GM04504 (cell line): ENCODE measurements around the gene CAPN14.
"Not testable (repeated sequence)": the region's sequence is repeated elsewhere in the genome, so short reads cannot be mapped to it uniquely, and the experiment has no call there.

ENCODE experiments used
- DNase-seq: peaks from one replicate; pipeline ENCODE4 v3.0.0-alpha.2; 2012; ENCODE audit warnings: low read depth

Gene CAPN14

DNA sequence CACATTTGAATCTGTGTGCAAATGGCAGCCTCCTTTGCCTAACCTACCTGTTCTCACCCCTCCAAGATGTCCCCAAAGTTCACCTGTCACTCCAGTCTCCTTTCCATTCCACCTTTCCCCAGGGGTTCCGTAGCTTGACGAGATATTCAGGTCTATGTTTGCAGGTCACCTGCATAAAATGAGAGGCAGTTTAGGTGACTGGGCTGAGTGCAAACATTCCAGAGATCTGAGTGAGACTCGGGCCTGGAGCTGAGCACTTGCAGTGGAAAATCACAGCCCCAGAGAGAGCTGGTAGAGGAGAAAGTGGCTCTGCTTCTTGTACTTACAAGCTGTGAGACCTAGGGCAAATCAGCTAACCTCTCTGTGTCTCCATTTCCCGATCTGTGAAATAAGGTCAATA lies 20.1 kb downstream of the CAPN14 start:
- no peak for DNase-seq

DNA sequence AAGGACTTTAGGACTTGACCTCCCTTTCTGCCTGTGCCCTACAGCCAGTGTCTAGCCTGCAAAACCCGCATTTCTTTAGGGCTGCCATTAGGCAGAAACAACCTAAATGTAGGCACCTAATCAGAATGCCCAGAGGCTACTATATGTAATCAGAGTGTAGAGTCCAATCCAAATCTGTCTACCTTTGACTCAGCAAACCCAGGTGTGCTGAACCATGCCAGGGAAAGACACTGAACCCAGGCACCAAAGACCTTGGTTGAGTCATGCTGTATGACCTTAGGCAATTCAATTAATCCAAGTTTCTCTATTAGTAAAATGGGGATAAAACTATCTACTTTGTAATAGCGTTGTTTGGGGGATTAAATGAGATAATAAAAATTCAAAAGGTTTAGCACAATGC lies 20.7 kb downstream of the CAPN14 start:
- DNase-seq, result no peak

DNA sequence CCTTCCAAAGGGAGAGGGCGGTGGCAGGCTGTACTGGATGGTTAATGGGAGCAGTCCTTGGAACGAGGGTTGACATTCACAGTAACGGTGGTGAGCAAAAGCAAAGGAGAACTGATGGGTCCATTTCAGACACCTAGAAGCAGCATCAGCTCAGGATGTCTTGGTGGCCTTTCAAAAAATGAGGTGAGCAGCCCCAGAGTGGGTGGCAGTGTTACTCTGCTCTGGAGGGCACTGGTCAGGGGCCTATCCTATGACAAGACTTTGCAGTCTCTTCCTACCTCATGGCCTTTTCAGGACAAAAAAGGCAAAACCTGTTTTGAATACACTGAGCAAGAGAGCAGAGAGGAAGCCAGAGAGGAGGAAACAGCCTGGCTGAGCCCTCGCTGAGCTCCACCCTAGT lies 23.5 kb downstream of the CAPN14 start:
- no peak for DNase-seq

DNA sequence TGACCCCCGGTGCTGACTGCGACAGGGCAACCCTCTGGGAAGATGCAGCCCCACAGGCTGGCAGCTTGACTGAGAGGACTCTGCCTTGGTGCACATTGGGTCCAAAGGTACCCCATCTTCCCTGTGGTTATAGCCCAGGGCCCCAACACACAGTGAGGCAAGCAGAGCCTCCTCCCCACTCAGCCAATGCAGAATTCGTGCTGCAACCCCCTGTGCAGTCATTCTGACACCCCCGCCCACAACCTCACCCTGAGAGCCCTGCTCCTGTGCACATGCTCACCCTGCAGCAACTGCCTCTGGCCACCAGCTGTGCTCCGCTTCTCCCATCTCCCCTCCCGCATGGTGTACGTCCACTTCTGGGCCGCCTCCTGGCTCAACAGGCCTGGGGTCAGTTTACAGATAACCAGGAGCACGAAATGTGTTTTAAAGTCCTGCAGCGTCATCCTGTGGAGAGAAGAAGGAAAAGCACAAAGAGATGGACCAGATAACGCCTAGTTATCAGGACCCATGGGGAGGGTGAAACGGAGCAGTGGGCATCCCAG lies 24.4 kb downstream of the CAPN14 start:
- no peak for DNase-seq

DNA sequence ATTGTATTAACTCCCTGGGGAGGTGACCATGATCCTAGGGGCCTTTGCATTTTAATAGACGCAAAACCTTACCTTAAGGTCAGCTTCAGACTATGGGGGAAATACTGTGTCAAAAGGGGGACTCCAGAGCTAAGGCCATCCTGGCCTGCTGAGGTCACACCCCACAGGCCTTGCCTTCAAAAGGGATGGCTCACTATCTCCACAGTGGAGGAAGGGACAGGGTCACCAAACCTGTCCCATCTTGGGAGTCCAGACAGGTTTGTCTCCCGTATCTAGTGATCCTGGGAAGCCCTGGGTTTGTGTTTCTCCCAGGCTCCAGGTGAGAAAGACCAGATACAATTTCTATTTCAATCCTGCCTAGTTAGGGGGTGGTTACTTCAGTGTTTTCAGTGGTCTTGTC lies 24.9 kb downstream of the CAPN14 start:
- DNase-seq, result no peak

DNA sequence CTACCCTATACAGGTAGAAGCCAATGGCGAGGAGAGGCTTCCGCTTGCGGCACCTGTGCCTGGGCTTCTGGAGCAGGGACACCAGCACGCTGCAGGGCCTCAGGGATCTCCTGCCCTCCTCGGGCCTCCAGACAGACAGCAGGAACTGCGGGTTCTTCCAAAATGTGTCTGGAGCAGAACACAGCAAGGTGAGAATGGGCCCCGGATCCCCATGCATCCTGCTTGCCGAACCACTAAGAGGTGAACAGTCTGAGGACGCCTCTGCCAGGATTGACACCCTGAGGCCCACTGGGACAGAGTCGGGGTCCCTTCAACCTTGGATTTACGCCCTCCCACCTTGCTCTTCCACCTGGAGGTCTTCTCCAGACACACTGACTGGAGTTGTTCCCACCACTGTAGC lies 25.4 kb downstream of the CAPN14 start:
- DNase-seq, result no peak

DNA sequence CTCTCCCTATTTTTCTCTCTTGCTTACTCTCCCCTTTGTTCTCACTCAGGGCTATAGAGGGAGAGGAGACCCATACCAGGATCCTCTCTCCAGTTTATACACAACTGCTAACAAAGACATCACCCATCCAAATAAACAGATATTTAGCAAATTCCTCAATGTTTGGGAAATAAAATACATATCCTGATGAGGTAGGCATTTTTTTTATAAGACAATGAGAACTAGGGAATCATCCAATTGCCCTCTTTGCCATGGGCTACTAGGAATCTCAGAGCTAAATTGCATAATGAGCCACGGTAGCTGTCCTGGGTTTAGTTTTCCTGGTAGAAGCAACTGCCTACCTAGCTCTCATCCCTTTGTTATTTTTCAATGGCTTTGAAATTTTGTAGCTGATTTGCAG lies 27.1 kb downstream of the CAPN14 start:
- DNase-seq, result no peak

DNA sequence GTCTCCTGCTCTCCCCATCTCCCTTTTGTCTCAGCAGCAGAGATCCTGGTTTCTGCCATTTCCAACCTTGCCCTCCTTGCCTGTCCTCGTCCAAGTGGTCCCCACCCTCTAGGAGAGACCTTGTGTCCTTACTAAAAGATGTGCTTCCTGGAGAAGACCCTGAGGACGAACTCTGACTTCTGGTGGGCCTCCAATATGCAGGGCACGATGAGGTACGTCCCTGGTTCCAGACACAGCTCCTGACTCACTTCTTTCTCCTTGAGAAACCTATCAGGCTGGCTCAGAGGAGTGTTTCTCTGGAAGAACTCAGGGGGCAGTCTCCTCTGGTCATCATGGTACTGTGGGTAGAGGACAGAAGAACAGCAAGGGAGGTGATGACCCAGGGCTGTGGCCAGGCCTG lies 28.2 kb downstream of the CAPN14 start:
- no peak for DNase-seq

DNA sequence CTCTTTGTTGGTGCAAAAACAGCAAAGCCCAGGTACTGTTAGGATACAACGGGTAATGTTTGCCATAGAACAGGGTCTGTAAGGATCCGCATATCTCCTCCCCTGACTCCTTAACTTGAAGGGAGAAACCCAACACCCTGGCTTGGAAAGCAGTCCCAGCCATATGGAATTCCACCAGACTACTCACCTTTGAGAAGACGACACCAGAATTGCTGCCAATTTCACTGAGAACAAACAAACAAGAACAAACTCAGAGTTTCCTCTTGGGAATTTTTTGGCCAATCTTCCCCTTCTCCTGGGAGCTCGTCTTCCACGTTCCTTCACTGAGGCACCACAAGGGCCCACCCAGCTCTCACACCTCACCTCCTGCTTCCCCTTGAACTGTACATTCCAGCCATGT lies 29.2 kb downstream of the CAPN14 start:
- no peak for DNase-seq

DNA sequence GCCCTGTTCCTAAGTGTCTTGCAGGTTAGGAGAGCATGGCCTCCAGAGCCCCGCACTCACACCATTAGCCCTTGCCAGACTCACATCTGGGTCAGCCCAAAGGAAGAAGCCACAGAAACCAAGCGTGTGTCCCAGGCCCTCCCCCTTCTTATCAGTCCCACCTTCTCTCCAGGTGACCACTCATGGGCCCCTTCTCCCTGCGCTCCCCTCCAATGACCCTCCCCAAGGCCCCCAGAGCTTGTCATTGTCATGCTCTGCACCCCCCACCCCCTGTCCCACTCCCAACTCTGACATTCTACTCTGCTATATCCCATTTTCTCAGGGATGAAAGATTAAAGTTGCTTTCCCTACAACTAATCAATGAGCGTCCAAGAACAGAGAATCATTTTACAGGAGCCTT lies 30.1 kb downstream of the CAPN14 start:
- DNase-seq, result no peak

DNA sequence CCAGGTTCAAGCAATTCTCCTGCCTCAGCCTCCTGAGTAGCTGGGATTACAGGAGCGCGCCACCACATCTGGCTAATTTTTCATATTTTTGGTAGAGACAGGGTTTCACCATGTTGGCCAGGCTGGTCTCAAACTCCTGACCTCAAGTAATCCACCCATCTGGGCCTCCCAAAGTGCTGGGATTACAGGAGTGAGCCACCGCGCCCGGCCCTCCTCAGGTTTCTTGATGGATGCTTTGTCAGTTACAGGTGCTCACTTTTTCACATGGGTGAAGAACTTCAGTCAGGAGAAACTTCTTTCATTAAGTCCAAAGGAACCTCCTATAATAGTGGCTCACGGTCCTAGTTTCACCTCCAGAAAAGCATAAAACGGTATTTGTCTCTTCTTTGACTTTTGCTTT lies 33.3 kb downstream of the CAPN14 start:
- DNase-seq, result not testable (repeated sequence)

DNA sequence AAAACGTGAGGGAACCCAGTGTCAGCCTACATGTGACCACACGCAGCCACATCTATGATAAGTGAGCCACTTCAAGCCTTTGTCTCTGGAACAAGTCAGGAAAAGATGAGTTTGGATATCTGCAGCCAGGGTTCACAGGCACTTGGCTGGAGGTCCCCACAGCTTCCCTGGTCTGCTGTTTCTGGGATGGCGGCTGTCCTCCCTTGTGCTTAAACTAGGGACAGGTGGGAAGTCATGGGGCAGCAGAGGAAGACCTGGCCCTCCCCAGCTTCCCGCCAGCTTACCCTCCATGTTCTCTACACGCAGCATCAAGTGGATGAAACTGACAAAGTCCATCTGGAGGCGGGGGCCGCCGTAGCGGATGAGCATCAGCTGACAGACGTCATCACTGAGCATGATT lies 40.6 kb downstream of the CAPN14 start:
- DNase-seq, result no peak

DNA sequence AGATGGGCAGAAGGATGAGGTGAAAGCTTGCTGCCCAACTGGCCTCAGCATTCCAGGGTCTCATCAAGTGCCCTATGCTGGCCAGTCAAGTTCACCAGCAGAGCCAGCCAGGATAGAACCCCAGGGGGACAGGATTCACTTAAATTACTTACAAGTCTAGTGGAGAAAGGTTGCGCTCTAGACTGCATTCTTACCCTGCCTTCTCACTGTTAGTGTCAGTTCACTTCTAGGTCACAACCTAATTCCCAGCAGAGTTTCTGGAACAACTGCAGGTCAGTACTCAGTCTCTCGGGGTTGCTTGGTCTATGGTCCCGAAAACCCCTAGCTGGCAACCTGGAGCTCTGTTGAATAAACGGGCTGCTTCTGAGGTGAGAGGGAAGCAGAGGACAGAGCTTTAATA lies 46.2 kb downstream of the CAPN14 start:
- DNase-seq, result no peak

DNA sequence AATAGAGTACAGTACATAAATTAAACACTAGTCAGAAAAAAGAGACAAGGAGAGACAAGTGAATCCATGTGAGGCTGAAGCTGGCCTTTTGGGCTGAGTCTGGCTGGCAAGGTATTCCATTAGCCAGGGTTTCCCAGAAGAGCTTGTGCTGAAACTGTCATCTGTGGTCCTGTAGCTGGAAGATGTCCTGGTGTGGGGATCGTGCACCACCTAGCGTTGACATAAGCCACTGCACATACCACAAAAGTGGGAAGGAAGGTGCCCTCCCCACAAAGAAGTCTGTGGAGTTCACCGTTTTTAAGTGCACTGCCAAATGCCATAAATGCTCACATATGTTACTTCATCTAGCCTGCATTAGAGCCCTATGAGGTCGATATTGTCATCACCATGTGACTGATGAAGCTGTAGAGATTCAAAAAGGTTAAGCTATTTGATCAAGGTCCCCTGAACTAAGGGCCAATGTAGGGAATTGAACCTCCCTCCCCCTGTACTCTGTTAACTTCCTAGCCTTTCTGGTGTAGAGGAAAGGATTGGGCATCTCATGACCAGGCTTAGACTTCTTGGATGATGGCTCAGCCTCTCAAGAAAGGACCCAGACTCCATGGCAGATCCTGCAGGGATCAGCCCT lies 47.1 kb downstream of the CAPN14 start:
- DNase-seq, result peak; percentile 40

DNA sequence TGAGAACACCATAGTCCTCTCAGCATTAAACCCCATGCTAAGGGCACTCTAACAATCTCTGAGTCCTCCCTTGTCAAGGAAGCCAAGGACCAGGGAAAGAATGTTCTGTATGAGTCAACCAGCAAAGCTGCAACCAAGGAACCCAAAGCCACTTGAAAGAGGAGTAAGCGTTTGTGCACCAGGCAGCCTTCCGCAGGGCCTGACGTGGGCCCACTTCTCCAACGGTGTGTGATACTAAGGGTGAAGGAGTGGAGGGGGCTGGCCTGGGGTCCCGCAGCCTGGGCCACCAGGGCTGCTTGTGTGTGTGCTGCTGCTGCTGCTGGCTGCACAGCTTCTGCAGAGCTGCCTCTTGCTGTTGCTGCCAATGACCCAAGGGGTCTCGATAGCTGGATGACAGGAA lies 49.0 kb downstream of the CAPN14 start:
- DNase-seq, result no peak

DNA sequence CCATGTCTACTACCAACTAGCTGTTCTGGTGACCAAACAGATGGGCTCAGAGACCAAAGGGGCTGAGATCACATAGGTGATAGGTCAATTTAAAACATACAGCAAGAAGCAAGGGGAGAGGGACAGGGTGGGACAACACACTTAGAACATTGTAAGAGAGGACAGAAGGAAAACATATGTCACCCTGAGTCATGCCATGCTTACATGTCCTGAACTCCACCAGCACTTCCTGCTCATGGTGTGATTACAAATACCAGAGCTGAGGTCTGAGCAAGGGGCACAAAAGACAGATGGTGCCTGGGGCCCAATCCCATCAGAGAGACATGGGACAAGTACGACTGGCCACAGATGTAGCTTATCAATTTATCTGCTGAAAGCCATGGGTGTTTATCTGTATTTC lies 50.4 kb downstream of the CAPN14 start:
- DNase-seq, result no peak

DNA sequence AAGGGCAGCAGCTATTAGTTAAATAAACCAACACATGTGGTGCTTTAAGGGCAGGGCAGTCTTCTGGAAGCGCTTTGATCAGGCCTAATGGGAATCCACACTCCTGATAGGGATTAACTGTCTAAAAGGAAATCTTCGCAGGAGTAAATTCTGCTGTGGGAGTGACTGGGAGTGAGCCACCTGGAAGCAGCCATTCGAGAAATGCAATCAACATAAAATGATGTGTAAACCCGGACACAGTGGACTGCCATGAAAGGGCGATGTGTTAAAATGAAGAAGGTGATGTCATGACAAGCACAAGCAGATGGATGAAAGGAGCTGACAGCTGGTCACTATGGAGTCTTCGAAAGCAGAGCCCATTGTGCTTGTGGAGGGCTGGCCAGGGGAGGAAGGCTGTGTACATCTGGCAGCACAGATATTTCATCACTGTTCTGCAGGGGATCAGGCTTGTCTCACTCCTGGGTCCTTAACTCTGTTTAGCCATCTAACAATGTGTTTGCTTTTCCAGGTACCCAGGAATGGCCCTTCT lies 54.2 kb downstream of the CAPN14 start:
- no peak for DNase-seq

DNA sequence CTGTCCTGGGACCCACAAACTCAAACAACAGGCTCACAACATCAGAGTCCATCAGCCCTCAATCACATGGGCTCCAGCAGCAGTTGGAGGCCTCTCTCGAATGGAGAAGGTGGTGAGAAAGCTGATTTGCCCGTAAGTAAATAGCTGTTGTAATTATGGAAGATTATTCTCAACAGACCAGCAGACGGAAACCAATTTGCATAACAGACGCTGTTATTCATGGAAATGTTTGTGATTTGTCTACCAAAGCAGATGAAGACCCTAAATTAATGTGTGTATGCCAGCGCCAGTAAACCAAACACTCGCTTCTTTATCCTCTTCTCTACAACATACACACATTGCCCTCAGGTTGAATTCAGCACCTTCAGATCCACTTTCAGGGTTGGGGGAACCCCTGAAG lies 55.7 kb downstream of the CAPN14 start:
- no peak for DNase-seq

DNA sequence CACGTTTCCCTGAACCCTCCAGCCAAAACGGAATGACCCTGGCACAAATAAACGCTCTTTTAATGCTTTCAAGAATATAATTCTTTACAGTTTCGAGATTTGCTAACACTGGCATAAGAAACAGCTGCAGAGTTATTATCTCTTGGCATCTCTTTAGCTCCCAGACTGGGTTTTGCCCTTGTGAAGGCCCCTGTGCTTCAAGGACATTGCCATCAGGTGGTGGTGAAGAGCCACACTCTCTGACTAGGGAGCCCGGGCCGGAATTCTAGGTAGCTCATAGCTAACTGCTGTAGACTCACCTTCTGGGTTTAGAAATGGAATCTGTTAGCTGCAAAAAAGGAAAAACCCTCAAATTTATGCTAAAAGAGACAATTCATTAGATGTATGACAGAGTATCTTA lies 65.8 kb downstream of the CAPN14 start:
- no peak for DNase-seq

DNA sequence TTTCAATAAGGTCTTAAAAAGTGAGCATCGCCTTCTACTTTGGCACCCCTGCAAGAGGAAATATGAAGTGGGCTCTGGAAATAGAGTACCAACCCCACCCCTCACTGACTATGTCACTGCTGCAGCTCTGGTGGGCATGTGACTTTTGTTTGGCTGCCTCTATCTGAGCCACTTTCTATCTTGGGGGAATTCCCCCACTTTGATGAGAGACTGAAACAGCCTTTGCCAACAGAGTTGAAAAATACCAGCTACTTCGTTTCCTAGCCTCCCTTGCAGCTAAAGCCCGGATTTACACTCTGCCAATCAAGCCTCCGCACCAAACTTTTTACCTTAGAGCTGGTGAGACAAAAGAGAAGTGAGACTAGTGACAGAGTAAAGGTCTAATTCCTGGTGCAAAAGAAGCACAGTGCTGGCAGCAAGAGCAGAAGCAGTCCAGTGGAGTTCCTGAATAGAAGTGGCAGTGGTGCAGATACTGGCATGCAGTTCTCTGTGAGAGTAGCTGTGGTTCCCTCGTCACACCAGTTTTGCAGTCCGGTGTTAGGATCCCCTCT lies 67.1 kb downstream of the CAPN14 start:
- no peak for DNase-seq

DNA sequence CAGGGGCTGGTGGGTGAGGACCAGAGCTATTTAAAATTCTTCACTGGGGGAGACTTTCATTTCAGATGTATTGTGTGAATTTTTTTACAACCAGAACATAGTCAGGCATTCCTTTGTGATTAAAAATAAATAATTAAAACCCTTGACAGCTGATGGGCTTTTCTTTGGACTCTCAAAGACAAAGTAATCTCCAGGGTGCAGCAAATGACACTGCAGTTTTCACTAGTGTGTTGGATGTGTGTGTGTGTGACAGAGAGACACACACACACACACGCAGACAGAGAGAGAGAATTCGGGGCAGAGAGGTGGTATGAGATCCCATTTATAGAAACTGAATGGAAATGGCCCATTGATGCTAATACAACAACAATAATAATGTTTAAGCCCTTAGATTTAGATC lies 68.8 kb downstream of the CAPN14 start:
- no peak for DNase-seq

DNA sequence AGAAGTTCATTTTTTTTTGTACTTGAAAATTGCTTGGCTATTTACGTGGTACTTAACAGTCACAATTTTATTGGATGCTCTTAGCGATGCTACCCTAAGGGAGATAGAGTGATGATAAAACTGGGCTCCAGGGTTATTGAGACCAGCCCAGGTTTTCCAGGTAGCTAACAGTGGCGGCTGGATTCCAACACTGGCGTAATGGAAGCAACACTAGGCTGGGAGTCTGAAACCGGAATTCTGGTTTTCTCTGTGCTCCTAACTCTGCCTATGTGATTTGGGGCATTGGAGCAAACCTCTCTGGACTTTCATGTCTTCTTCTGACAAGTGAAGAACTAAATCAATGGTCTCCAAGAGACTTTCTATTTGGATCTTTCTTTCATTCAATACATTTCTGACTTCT lies 69.7 kb downstream of the CAPN14 start:
- DNase-seq, result no peak

DNA sequence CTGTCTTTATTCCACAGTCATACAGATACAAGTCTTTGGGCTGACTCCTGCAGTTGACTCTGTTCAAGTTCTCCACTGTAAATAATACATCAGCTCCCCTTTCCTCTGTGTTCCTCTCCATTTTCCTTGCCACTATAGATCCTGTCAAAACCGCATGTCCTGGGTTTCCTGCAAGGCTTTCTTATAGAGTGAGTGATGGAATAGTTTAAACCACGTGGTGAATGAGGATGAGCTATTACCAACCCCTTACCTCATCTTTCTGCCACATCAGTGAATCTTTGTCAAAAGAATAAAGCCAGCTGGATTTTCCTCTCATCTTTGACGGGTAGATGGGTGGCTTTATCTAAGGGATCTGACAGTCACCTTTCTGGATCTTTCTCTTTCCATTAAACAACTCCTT lies 75.2 kb downstream of the CAPN14 start:
- DNase-seq, result no peak

DNA sequence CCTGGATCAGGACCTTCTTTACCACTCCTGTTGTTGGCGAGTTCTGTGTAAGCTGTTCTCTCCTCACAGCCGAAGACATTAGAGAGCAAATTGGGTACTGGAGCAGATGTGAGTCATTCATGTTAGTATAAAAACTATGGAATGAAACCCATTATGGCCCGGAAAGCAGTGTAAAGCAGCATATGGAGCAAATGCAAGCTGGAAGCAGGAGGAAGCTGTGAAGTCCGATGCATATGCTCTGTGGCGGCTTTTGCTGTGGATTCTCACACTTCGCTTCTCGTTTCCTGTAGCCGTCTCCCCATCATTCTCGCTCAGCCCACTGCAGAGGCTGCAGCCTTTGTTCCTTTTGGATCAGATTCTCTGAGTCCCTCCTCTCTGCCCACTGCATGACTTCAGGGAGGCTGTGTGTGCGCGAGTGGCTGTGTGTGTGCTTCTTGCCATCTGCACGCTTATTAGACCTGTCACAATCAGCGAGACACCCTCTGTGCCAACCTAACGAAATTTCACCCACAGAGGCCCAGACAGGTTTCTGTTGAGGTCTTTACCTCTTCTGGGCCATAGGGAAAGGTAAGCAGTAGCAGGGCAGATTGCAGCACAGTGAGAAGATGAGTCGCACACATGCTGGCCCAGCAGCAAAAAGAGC lies 75.8 kb downstream of the CAPN14 start:
- no peak for DNase-seq
